MM.1S (cell line): ENCODE results near the gene TSPAN1.

ENCODE experiments used
- CTCF ChIP-seq: fragments of 300-600 bp; sonication (generic); IDR thresholded peaks from 2 replicates; pipeline ENCODE4 v1.5.1; 2016; ENCODE audit warnings: antibody characterized with exemption, low read length, mixed read lengths
- EZH2 ChIP-seq: fragments of 300-600 bp; sonication (generic); optimal IDR thresholded peaks from 2 replicates; pipeline ENCODE3; 2017; ENCODE audit warnings: low read depth, mild to moderate bottlenecking, antibody characterized with exemption, low read length, mixed read lengths

GRCh38 chr1:46193285-46193684 is 18.4 kb downstream of the TSPAN1 start:
- no peak for TF ChIP-seq CTCF
- no peak for TF ChIP-seq EZH2
